ENCODE results near the gene KCNMB4.

The KCNMB4 gene

GRCh38 chr12:70443062-70443673 is 77.1 kb downstream of the KCNMB4 start:
- Mint-ChIP-seq H3K9me3 (peaks cover 6% of the 10 kb centered on the region), H3K27me3 (ENCODE audit: low read depth) (no peaks in the 10 kb centered on the region), H3K4me3 (no peak overlapping the region), H3K4me1 (ENCODE audit: low read depth) (no peaks in the 10 kb centered on the region), H3K36me3 (ENCODE audit: low read depth) (no peaks in the 10 kb centered on the region), H3K27ac (no peak overlapping the region)

GRCh38 chr12:70444903-70445302 is 78.8 kb downstream of the KCNMB4 start:
- Mint-ChIP-seq H3K27me3 (ENCODE audit: low read depth) (no peaks in the 10 kb centered on the region), H3K4me3 (no peak overlapping the region), H3K27ac (no peak overlapping the region), H3K36me3 (ENCODE audit: low read depth) (no peaks in the 10 kb centered on the region), H3K9me3 (peaks cover 13% of the 10 kb centered on the region), H3K4me1 (ENCODE audit: low read depth) (no peaks in the 10 kb centered on the region)

GRCh38 chr12:70448371-70448770 is 82.3 kb downstream of the KCNMB4 start:
- H3K4me1 Mint-ChIP-seq (ENCODE audit: low read depth), result no peaks in the 10 kb centered on the region
- no peaks in the 10 kb centered on the region for H3K27me3 Mint-ChIP-seq (ENCODE audit: low read depth)
- H3K9me3 Mint-ChIP-seq, result peaks cover 18% of the 10 kb centered on the region
- H3K27ac Mint-ChIP-seq, result no peak overlapping the region
- H3K4me3 Mint-ChIP-seq, result no peak overlapping the region
- H3K36me3 Mint-ChIP-seq (ENCODE audit: low read depth), result no peaks in the 10 kb centered on the region

- Mint-ChIP-seq H3K9me3 (peaks cover 18% of the 10 kb centered on the region), H3K27me3 (ENCODE audit: low read depth) (no peaks in the 10 kb centered on the region)
These were observed 83.1 kb downstream of the KCNMB4 start for GRCh38 chr12:70449074-70449752.

GRCh38 chr12:70449753-70450341 is 83.8 kb downstream of the KCNMB4 start:
- Mint-ChIP-seq H3K4me3 (no peak overlapping the region), H3K9me3 (peaks cover 18% of the 10 kb centered on the region), H3K27ac (no peak overlapping the region), H3K36me3 (ENCODE audit: low read depth) (no peaks in the 10 kb centered on the region), H3K4me1 (ENCODE audit: low read depth) (no peaks in the 10 kb centered on the region), H3K27me3 (ENCODE audit: low read depth) (no peaks in the 10 kb centered on the region)

More at GRCh38 chr12:70449074-70449752, 83.1 kb downstream of the KCNMB4 start:
- H3K4me3 Mint-ChIP-seq, result no peak overlapping the region
- no peaks in the 10 kb centered on the region for H3K36me3 Mint-ChIP-seq (ENCODE audit: low read depth)
- no peaks in the 10 kb centered on the region for H3K4me1 Mint-ChIP-seq (ENCODE audit: low read depth)
- no peak overlapping the region for H3K27ac Mint-ChIP-seq

- H3K4me3 Mint-ChIP-seq, result no peak overlapping the region
- H3K9me3 Mint-ChIP-seq, result peaks cover 12% of the 10 kb centered on the region
- no peak overlapping the region for H3K27ac Mint-ChIP-seq
- no peaks in the 10 kb centered on the region for H3K27me3 Mint-ChIP-seq (ENCODE audit: low read depth)
- no peaks in the 10 kb centered on the region for H3K36me3 Mint-ChIP-seq (ENCODE audit: low read depth)
- no peaks in the 10 kb centered on the region for H3K4me1 Mint-ChIP-seq (ENCODE audit: low read depth)
These were observed 85.4 kb downstream of the KCNMB4 start for GRCh38 chr12:70451528-70451927.

- Mint-ChIP-seq H3K36me3 (ENCODE audit: low read depth) (no peaks in the 10 kb centered on the region), H3K27ac (no peak overlapping the region), H3K9me3 (no peaks in the 10 kb centered on the region), H3K4me1 (ENCODE audit: low read depth) (no peaks in the 10 kb centered on the region), H3K4me3 (no peak overlapping the region), H3K27me3 (ENCODE audit: low read depth) (no peaks in the 10 kb centered on the region)
These were observed 90.9 kb downstream of the KCNMB4 start for GRCh38 chr12:70456953-70457352.

GRCh38 chr12:70459786-70460185 is 93.7 kb downstream of the KCNMB4 start:
- no peak overlapping the region for H3K27ac Mint-ChIP-seq
- no peaks in the 10 kb centered on the region for H3K4me1 Mint-ChIP-seq (ENCODE audit: low read depth)
- peaks cover 10% of the 10 kb centered on the region for H3K9me3 Mint-ChIP-seq

GRCh38 chr12:70463997-70464396 is 97.9 kb downstream of the KCNMB4 start:
- Mint-ChIP-seq H3K4me1 (ENCODE audit: low read depth) (no peaks in the 10 kb centered on the region), H3K4me3 (no peak overlapping the region), H3K27me3 (ENCODE audit: low read depth) (no peaks in the 10 kb centered on the region), H3K27ac (no peak overlapping the region), H3K36me3 (ENCODE audit: low read depth) (no peaks in the 10 kb centered on the region), H3K9me3 (peaks cover 16% of the 10 kb centered on the region)

More at GRCh38 chr12:70459786-70460185, 93.7 kb downstream of the KCNMB4 start:
- Mint-ChIP-seq H3K4me3 (no peak overlapping the region), H3K36me3 (ENCODE audit: low read depth) (no peaks in the 10 kb centered on the region), H3K27me3 (ENCODE audit: low read depth) (no peaks in the 10 kb centered on the region)

GRCh38 chr12:70466753-70467152 is 100.7 kb downstream of the KCNMB4 start:
- H3K27me3 Mint-ChIP-seq (ENCODE audit: low read depth), result no peaks in the 10 kb centered on the region
- H3K4me1 Mint-ChIP-seq (ENCODE audit: low read depth), result no peaks in the 10 kb centered on the region
- no peak overlapping the region for H3K27ac Mint-ChIP-seq
- no peak overlapping the region for H3K4me3 Mint-ChIP-seq
- no peaks in the 10 kb centered on the region for H3K36me3 Mint-ChIP-seq (ENCODE audit: low read depth)
- peaks cover 16% of the 10 kb centered on the region for H3K9me3 Mint-ChIP-seq

- Mint-ChIP-seq H3K36me3 (ENCODE audit: low read depth) (no peaks in the 10 kb centered on the region), H3K9me3 (peaks cover 16% of the 10 kb centered on the region), H3K4me3 (no peak overlapping the region), H3K4me1 (ENCODE audit: low read depth) (no peaks in the 10 kb centered on the region), H3K27ac (no peak overlapping the region), H3K27me3 (ENCODE audit: low read depth) (no peaks in the 10 kb centered on the region)
These were observed 101.4 kb downstream of the KCNMB4 start for GRCh38 chr12:70467476-70467875.

GRCh38 chr12:70467918-70468733 is 102.0 kb downstream of the KCNMB4 start:
- no peak overlapping the region for H3K4me3 Mint-ChIP-seq
- no peaks in the 10 kb centered on the region for H3K27me3 Mint-ChIP-seq (ENCODE audit: low read depth)
- H3K4me1 Mint-ChIP-seq (ENCODE audit: low read depth), result no peaks in the 10 kb centered on the region
- peaks cover 16% of the 10 kb centered on the region for H3K9me3 Mint-ChIP-seq
- no peak overlapping the region for H3K27ac Mint-ChIP-seq
- H3K36me3 Mint-ChIP-seq (ENCODE audit: low read depth), result no peaks in the 10 kb centered on the region

GRCh38 chr12:70468741-70469140 is 102.7 kb downstream of the KCNMB4 start:
- H3K36me3 Mint-ChIP-seq (ENCODE audit: low read depth), result no peaks in the 10 kb centered on the region
- H3K4me1 Mint-ChIP-seq (ENCODE audit: low read depth), result no peaks in the 10 kb centered on the region
- H3K4me3 Mint-ChIP-seq, result no peak overlapping the region
- no peak overlapping the region for H3K27ac Mint-ChIP-seq
- H3K27me3 Mint-ChIP-seq (ENCODE audit: low read depth), result no peaks in the 10 kb centered on the region
- H3K9me3 Mint-ChIP-seq, result peaks cover 16% of the 10 kb centered on the region

- H3K4me1 Mint-ChIP-seq (ENCODE audit: low read depth), result no peaks in the 10 kb centered on the region
- no peak overlapping the region for H3K27ac Mint-ChIP-seq
- no peak overlapping the region for H3K4me3 Mint-ChIP-seq
- H3K27me3 Mint-ChIP-seq (ENCODE audit: low read depth), result no peaks in the 10 kb centered on the region
- no peaks in the 10 kb centered on the region for H3K36me3 Mint-ChIP-seq (ENCODE audit: low read depth)
- H3K9me3 Mint-ChIP-seq, result peaks cover 11% of the 10 kb centered on the region
These were observed 103.2 kb downstream of the KCNMB4 start for GRCh38 chr12:70469221-70469820.
